ENCODE data around the gene NCK2.

- TF ChIP-seq POLR2A (IDR thresholded peaks at IDR 0.05; ENCODE audit: low read depth, low read length) = no peak
- TF ChIP-seq, protein P1, sequence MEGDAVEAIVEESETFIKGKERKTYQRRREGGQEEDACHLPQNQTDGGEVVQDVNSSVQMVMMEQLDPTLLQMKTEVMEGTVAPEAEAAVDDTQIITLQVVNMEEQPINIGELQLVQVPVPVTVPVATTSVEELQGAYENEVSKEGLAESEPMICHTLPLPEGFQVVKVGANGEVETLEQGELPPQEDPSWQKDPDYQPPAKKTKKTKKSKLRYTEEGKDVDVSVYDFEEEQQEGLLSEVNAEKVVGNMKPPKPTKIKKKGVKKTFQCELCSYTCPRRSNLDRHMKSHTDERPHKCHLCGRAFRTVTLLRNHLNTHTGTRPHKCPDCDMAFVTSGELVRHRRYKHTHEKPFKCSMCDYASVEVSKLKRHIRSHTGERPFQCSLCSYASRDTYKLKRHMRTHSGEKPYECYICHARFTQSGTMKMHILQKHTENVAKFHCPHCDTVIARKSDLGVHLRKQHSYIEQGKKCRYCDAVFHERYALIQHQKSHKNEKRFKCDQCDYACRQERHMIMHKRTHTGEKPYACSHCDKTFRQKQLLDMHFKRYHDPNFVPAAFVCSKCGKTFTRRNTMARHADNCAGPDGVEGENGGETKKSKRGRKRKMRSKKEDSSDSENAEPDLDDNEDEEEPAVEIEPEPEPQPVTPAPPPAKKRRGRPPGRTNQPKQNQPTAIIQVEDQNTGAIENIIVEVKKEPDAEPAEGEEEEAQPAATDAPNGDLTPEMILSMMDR (conservative IDR thresholded peaks at IDR 0.05; ENCODE audit: low read depth, low read length) = no peak
- no peak for TF ChIP-seq RAD21 (IDR thresholded peaks at IDR 0.05; ENCODE audit: low read length)
- TF ChIP-seq BHLHE40 (IDR thresholded peaks at IDR 0.05; ENCODE audit: low read depth, low read length) = no peak
Measured at GRCh38 chr2:105874466-105874865, 129.8 kb downstream of the NCK2 start.

Measured in IMR-90 (cell line).